Sigmoid colon (tissue), 7 donors: ENCODE data around the gene ABCC1. TPM values are rescaled to one million over a fixed set of nuclear protein-coding genes. Genes with fewer than 3 reads are reported as not detected.
A peak's percentile ranks its signal among the peaks of the same experiment; 100 is the strongest.

ENCODE experiments used
- DNase-seq: peaks from one replicate; pipeline ENCODE4 v3.0.0-alpha.2; 2019
- H3K27ac ChIP-seq, 4 donors: fragments of 200-600 bp; sonication (generic); one replicate each; pipeline ENCODE4 v1.5.1; 2016 to 2019; ENCODE audit warnings: mild to moderate bottlenecking in 1 of 4
- H3K27me3 ChIP-seq, 3 donors: fragments of 200-600 bp; sonication (generic); one replicate each; pipeline ENCODE4 v1.5.1; 2019; ENCODE audit warnings: mild to moderate bottlenecking in 1 of 3
- H3K36me3 ChIP-seq, 4 donors: fragments of 200-600 bp; sonication (generic); one replicate each; pipeline ENCODE4 v1.5.1; 2016 to 2019
- H3K4me1 ChIP-seq, 4 donors: fragments of 200-600 bp; sonication (generic); one replicate each; pipeline ENCODE4 v1.5.1; 2017 to 2019
- H3K4me3 ChIP-seq, 4 donors: fragments of 200-600 bp; sonication (generic); one replicate each; pipeline ENCODE4 v1.5.1; 2017 to 2019; ENCODE audit warnings: mild to moderate bottlenecking in 2 of 4, moderate library complexity in 1 of 4
- H3K9me3 ChIP-seq, 4 donors: fragments of 200-600 bp in 3 of 4; sonication (generic) in 3 of 4; one replicate each; pipeline versions ENCODE4 v1.5.1 to v1.6.1; 2013 to 2019
- CTCF ChIP-seq, 4 experiments: fragments of 450-650 bp in 3 of 4; fragments of 200-600 bp in 1 of 4; IDR thresholded peaks; one replicate each; pipeline ENCODE4 v1.5.1; 2016 to 2019; ENCODE audit warnings: antibody characterized with exemption in 4 of 4, mild to moderate bottlenecking in 3 of 4, moderate library complexity in 2 of 4
- EP300 ChIP-seq, 4 donors: sonication (generic); formaldehyde crosslinking; IDR thresholded peaks; one replicate each; pipeline ENCODE4 v1.6.1; 2017; ENCODE audit warnings: antibody characterized with exemption in 4 of 4
- POLR2A ChIP-seq, 2 donors: fragments of 450-650 bp; IDR thresholded peaks; one replicate each; pipeline ENCODE4 v1.6.1; 2016; ENCODE audit warnings: antibody characterized with exemption in 2 of 2, mild to moderate bottlenecking in 2 of 2, moderate library complexity in 2 of 2
- POLR2AphosphoS5 ChIP-seq, 4 donors: sonication (generic); formaldehyde crosslinking; IDR thresholded peaks; one replicate each; pipeline ENCODE4 v1.6.1; 2017; ENCODE audit warnings: antibody characterized with exemption in 4 of 4
- WGBS, 2 donors: extraction: QIAGEN DNeasy Blood & Tissue Kit; methylation state at CpG; one replicate each; pipeline ENCODE4 v1.1.7; 2013; 5-methylcytosine and 5-hydroxymethylcytosine counted together
- intact Hi-C: fragments of 100-400 bp; cut with DNase I; formaldehyde crosslinking; loops from one replicate; pipeline ENCODE4 v1.15.1; 2023
- polyA plus RNA-seq, 3 donors: library from polyadenylated mRNA; stranded (reverse); fragments of 200-250 nt; gene quantifications; one replicate each; pipeline ENCODE4 v1.2.3, GENCODE V29; 2013
- total RNA-seq, 4 donors: library from RNA; depleted of rRNA; stranded (reverse); fragments of >200 nt; gene quantifications; one replicate each; pipeline ENCODE4 v1.1.0, GENCODE V29; 2016
- donor health status: healthy with polysubstance abuse.
- donor health status: Bipolar disorder and iron deficiency.
- donor health status: healthy.

The ABCC1 gene
- total and polyA plus RNA-seq, 7 donors = 1.8 to 51.8 (median 22.5) TPM

- Histone ChIP-seq H3K36me3 (peaks cover 15 to 64% (median 21%) of the 10 kb centered on the region in 4 donors), H3K4me1 (peaks cover 0 to 17% (median 14%) of the 10 kb centered on the region in 4 donors), H3K9me3 (no peaks in the 10 kb centered on the region), H3K4me3 (no peak overlapping the region), H3K27me3 (no peaks in the 10 kb centered on the region), H3K27ac (peak overlapping the region; percentile 59 to 78 (median 76))
- WGBS, 2 donors = 91 to 92% methylated on average over 6 of the region's 6 CpGs
- TF ChIP-seq CTCF (IDR thresholded peaks at IDR 0.05) = no peak
- no peak for TF ChIP-seq POLR2A (IDR thresholded peaks at IDR 0.05)
- TF ChIP-seq POLR2AphosphoS5 (IDR thresholded peaks at IDR 0.05) = no peak
- no peak for TF ChIP-seq EP300 (IDR thresholded peaks at IDR 0.05)
- intact Hi-C loops = no loop called here
- no peak for DNase-seq
Measured at GRCh38 chr16:16108759-16109158, 159.3 kb downstream of the ABCC1 start.

GRCh38 chr16:16109453-16110110 lies 160.2 kb downstream of the ABCC1 start:
- H3K36me3 ChIP-seq = peaks cover 15 to 64% (median 20%) of the 10 kb centered on the region in 4 donors
- intact Hi-C loops = no loop called here

GRCh38 chr16:16110111-16110490 lies 160.7 kb downstream of the ABCC1 start:
- Histone ChIP-seq H3K9me3 (no peaks in the 10 kb centered on the region), H3K4me3 (no peak overlapping the region), H3K36me3 (peaks cover 15 to 68% (median 23%) of the 10 kb centered on the region in 4 donors), H3K27me3 (no peaks in the 10 kb centered on the region), H3K27ac (peak overlapping the region; percentile 59 to 78 (median 76)), H3K4me1 (peaks cover 0 to 17% (median 14%) of the 10 kb centered on the region in 4 donors)
- DNase-seq = no peak
- intact Hi-C loops = no loop called here
- TF ChIP-seq CTCF (IDR thresholded peaks at IDR 0.05) (no peak), POLR2A (IDR thresholded peaks at IDR 0.05) (no peak), POLR2AphosphoS5 (IDR thresholded peaks at IDR 0.05) (no peak), EP300 (IDR thresholded peaks at IDR 0.05) (no peak)
- WGBS, 2 donors = 95 to 97% methylated on average over 9 of the region's 9 CpGs

More at GRCh38 chr16:16109453-16110110, 160.2 kb downstream of the ABCC1 start:
- no peaks in the 10 kb centered on the region for H3K27me3 ChIP-seq
- WGBS, 2 donors = 81 to 92% methylated on average over 8 of the region's 8 CpGs
- no peaks in the 10 kb centered on the region for H3K9me3 ChIP-seq
- TF ChIP-seq POLR2AphosphoS5 (IDR thresholded peaks at IDR 0.05) = no peak
- TF ChIP-seq POLR2A (IDR thresholded peaks at IDR 0.05) = no peak
- TF ChIP-seq EP300 (IDR thresholded peaks at IDR 0.05) = no peak
- TF ChIP-seq CTCF (IDR thresholded peaks at IDR 0.05) = no peak
- no peak for DNase-seq
- H3K4me3 ChIP-seq = no peak overlapping the region
- peak overlapping the region; percentile 59 to 78 (median 76) for H3K27ac ChIP-seq
- peaks cover 0 to 17% (median 14%) of the 10 kb centered on the region in 4 donors for H3K4me1 ChIP-seq

GRCh38 chr16:16111639-16112038 lies 162.2 kb downstream of the ABCC1 start:
- Histone ChIP-seq H3K4me3 (no peak overlapping the region), H3K27me3 (no peaks in the 10 kb centered on the region), H3K27ac (no peak overlapping the region), H3K36me3 (peaks cover 20 to 74% (median 36%) of the 10 kb centered on the region in 4 donors), H3K9me3 (no peaks in the 10 kb centered on the region), H3K4me1 (peaks cover 0 to 17% (median 14%) of the 10 kb centered on the region in 4 donors)
- intact Hi-C loops = no loop called here
- no peak for DNase-seq
- 96 to 98% methylated on average over 4 of the region's 4 CpGs for WGBS, 2 donors
- no peak for TF ChIP-seq CTCF (IDR thresholded peaks at IDR 0.05)
- no peak for TF ChIP-seq POLR2AphosphoS5 (IDR thresholded peaks at IDR 0.05)
- TF ChIP-seq EP300 (IDR thresholded peaks at IDR 0.05) = no peak
- TF ChIP-seq POLR2A (IDR thresholded peaks at IDR 0.05) = no peak
